NCI-H524 treated with DMSO at 0.1 percent for 48 hours (cell line): ENCODE measurements around the gene KCND3.

ENCODE experiments used
- DNase-seq: peaks from one replicate; lab custom pipeline; 2025; lab: John Stamatoyannopoulos, UW

KCND3 gene

DNA sequence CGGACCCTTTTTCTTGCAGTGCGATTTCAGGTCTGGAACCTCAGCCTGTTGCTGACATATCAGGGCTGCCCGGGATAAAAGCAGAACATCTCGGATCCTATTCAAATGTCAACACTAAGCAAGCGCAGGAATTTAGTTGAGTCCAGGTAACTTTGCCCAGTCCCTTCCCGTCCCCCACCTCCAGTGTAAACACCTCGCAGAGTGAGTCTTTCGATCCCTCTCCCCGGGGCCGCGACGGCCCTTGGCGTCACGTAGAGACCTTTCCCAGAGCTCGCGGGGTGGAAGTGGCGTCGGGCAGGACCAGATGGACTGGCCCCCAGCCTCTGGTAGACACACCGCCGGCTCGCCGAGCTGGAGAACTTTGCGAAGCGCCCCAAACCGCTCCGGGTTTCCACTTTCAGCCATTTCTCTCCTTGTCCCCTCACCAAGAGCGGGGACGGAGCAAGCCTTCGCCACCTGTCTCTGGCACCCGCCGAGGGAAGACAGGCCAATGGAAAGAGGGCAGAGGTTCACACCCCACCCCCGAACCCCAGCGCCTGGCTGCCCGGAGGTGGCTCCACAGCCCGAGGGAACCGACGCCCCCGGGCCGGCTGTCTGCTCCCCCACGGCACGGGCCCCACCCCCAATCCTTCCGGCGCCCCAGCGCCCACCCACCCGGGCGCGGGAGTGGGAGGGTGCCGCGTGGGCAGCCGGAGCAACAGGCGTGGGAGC, 570 bp downstream of the KCND3 start:
- DNase-seq: no peak

DNA sequence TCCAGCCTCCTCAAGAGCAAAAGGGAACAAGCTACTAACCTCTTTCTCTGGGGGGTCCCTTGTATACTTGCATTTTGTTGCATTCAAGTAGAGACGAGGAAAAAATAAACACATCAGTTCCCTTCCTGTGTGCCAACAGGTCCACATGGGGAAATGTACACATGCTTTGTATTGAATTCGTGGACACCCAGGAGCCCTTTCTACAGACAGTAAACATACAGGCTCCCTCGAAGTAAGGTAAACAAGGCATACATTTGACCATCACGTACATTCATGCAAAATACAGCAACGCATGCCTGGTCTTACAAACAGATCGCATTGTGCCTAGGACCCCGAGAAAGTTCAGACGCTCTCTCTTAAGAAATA, 1.1 kb downstream of the KCND3 start:
- no peak for DNase-seq

DNA sequence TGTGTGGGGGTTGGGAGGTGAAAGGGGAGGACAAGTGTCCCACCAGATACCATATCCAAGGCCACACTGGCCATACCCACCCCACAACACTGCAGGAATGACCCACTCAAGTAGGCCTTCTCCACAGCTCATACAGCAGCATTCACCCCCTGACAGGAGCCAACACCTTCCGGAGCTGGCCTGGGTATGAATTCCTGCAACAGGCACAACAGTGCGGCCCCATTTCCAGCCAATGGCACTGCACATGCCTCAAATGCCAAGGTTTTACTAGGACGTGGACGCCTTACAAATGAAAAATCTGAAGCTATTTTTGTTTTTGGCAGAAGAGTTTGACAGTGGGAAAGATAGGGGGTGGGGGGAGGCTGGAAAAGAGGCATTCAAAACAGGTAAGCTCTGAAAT, 2.0 kb downstream of the KCND3 start:
- DNase-seq: no peak

DNA sequence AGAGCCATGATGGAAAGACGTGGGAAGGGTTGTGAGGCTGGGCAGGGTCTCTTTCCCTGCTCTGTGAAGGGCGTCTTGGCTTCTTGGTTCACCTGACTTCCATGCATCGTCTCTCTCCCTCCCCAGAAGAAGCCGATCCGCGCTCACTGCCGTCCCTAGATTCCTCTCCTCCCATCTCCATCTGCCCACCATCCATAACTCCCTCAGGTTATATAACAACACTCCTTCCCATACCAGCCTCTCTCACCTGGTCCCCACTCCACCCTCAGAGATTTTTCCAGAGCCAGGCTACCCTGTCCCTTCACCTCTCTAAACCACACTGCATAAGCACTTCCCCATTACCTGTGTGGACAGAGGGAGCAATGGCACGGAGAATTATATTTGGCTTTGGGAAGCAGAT, 6.0 kb downstream of the KCND3 start:
- no peak for DNase-seq

DNA sequence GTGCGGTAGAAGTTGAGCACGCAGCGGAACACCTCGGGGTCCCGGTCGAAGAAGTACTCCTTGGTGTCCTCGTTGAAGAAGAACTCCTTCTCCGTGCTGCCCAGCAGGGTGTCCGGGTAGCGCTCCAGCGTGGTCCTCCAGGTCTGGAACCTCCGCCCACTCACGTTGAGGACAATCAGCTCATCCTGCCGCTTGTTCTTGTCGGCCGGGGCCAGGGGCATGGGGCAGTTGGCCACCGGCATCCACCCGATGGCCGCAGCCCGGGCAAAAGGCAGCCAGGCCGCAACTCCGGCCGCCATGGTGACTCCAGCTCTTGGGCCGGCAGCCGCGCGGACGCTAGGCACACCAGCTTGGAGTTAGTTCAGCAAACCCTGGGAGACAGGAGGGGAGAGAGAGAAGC, 7.0 kb downstream of the KCND3 start:
- no peak for DNase-seq

DNA sequence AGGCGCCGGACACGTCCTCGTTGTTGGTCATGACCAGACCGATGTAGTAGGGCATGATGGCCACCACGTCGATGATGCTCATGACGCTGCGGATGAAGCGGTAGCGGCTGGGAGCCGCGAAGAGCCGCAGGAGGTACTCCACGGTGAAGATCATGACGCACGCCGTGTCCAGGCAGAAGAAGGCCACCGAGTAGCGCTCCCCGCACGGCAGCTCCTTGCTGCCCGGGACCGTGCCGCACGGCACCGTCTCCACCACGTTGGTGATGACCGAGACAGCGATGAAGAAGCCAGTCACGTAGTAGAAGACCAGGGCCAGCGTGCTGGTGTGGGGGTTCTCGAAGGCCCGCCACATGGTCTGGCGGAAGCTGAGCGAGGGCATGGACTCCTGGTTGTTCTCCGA, 7.6 kb downstream of the KCND3 start:
- no peak for DNase-seq

DNA sequence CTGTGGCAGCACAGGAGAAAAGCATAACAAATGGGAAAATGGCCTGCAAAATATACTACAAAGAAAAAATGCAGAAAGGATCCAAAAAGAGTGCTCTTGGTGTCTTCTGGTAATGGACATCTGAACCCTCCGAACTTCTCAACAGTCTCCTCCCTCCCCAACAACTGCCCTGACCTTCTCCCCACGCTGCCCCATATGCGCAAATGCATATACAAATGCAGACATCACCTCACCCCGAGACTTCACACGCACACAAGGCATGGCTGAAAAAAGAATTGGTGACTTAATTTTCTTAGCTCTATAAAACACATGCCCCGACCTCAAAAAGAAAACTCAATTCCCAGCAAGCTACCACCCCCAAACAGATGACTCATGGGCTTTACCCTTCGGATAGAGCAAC, 8.4 kb downstream of the KCND3 start:
- no peak for DNase-seq

DNA sequence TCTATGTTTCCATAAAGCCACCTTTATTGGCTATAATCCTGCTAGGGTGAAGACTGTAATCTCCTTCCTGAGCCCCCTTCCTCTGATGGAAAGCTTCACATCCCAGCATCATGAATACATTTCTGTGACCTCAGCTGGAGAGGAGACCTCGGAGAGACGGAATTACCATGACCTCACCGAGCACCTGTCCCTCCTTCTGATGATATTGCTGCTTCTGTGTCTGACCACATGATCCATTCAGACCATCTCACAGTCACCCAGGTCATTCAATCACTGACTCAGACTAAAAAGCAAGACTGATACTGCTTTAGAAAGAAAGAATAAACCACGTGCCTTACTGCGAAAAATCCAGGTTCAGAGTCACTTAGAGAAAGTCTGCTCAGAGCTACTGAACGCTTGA, 8.8 kb downstream of the KCND3 start:
- DNase-seq: no peak

DNA sequence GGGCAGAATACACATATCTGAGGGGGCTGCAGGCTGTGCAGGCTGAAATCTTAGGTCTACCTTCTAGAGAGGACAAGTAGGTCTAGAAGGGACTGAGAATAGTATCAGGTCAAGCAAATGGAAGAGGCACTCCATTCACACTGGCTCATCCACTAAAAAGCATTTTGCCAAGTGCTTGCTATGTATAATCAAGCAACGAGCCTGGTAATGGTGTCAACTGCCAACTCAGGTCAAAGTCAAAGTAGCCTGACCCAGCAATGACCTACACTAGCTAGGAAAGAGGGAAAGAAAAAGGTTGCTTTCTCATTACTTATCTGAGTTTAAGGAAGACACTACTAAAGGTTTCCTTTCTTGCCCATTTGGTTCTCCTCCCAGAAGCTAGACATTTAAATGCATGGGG, 10.8 kb downstream of the KCND3 start:
- no peak for DNase-seq

DNA sequence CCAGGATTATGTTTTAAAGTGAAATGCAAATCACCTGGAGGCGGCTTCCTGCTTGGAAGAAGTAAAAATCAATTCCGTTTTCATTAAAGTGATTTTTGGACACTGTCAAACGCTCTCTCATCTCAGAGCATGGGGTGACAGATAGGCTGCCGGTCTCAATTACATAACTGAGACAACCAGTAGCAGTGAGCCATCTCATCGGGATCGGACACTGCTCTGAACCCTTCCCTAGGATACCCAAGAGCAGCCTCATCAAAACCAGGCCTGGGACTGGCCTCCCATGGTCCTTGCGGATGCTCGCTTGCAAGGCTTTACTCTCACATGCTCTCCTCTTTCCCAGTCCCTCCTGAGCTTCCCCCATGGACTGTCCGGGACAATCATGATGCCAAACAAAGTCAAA, 12.1 kb downstream of the KCND3 start:
- no peak for DNase-seq

DNA sequence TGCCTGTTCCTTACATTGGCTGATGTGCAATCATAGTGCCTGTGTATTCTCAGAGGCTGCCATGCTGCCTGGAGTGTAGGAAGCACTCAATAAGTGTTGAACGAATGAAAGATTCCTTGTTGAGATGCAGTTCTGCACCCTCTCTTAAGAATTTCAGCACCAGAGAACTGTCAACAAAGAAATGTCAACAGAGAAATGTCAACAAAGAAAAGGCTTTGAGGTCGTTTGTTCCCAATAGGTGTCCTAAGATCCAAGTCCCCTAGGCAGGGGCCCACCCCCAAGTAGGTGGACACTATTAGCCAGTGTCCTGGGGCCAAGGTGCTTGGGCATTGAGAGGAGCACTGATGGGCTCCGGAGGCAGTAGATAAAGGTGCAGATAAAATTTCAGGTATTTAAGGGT, 12.6 kb downstream of the KCND3 start:
- no peak for DNase-seq

DNA sequence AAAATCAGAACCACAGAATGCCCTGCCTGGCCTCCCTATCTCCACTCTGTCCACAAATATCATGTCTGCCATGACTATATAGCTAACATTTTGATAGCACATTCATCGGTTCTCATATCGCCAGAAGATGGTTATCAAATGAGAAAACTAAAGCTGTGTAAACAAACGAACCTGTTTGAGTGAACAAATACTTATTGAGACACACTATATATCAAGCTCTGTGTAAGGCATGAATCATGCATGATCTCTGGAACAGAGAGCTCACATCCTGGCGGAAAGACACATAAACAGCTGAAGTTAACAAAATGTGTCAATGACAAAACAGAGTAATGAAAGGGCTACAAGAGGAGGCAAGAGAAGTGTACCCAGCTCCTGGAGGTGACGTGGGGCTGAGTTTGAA, 13.1 kb downstream of the KCND3 start:
- no peak for DNase-seq

DNA sequence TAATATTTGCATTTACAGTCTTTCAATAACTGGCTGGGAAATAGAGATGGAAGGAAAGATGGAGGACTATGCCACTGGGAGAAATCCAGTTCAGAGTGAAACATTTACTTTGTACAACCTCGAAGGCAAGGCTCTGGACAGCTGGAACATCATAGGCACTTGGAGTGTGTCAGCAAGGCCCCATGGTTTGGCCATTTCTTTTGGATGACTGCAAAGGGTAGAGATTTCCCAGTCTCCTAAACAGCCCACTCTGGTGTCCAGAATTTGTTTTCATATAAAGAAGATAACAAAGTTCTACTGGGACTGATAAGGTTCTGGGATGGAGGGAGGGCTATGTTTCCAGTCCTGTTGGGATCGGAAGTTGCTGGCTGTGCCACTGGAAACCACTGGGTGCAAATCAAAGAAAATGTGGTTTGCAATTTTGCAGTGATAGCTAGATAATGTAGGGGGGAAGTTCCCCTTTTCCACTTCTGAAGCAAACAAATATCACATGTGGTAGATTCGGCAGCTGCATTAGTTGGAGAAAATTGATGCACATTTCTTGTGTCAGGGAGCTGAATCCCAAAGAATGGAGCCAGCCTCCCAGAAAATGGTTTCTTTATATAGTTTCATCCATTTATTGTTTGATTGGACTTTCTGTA, 16.2 kb downstream of the KCND3 start:
- DNase-seq: no peak

DNA sequence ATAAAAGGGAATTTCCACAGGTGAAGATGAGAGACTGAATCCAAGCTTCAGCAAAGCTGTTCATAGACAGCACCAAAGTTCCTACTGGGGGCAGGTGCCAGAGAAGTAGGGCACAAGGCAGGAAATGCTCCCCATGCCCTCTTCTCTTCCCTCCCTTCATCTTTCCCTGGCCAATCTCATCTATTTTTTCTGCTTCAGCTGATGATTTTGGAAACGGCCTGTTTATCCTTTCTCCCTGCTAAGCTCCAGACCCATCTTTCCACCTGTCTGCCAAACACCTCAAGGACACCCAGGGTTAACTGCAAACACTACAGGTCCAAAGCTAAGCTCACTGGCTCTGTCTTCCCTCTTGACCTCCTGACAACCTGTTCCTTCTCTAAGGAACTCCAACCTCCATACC, 18.1 kb downstream of the KCND3 start:
- no peak for DNase-seq

DNA sequence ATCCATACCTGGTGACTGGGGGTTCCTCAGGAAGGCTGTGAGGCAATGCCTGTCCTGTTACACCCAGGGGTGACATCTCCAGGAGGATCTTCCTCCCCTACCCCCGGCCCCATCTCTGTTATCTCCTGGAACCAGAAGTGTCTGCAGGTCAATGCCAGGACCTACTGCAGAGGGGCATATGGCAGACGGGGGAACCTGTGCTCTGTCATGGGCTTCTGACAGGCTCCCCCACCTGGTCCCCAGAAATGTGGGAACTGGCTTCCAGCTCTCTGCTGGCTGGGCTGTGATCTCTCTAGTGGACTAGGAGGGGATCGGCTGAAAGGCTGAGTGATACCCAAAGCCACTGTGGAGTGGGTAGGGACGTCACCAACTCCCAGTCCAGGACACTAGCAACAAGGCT, 21.0 kb downstream of the KCND3 start:
- no peak for DNase-seq

DNA sequence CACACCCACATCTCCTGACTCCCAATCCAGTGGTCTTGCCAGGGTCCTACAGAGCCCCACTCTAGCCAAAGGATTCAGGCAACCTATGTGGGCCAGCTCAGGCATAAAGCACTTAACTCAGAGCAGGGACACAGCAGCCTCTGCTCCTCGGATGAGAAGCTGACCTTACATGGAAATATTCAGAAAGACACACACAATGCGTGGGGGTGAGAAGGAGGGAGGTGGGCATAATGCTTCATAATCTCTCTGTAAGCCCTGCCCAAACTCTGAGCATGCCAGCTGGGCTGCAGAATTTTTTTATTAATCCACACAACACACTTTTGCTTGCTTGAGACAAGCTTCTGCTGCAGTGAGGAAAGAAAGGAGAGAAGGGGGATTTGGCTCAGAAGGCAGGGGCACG, 21.6 kb downstream of the KCND3 start:
- DNase-seq: peak; percentile 16

DNA sequence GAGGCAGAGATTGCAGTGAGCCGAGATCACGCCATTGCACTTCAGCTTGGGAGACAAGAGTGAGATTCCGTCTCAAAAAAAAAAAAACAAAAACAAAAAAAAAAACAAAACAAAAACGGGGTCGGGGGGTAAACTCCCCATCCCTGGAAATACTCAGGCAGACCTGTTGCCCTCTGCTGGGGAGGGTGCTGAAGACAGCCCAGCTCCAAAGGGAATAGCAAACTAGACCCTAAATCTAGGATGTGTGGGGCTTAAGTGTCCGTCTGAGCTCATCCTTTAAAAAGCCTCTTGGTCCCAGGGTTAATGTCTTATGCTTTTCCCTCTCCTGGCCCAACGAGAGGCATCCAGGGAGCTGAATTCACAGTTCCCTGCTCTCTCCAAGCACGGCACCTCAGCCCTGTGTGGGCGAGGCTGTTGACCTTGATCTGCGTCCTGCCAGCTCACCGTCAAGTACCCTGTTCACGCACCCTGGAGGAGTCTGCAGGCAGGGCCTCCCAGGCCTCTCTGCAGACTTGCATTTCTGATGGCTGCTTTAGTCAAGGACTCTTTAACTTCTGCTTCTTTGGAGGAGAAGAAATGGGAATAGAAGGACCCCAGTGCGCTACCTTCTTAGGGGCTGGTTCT, 22.3 kb downstream of the KCND3 start:
- no peak for DNase-seq

DNA sequence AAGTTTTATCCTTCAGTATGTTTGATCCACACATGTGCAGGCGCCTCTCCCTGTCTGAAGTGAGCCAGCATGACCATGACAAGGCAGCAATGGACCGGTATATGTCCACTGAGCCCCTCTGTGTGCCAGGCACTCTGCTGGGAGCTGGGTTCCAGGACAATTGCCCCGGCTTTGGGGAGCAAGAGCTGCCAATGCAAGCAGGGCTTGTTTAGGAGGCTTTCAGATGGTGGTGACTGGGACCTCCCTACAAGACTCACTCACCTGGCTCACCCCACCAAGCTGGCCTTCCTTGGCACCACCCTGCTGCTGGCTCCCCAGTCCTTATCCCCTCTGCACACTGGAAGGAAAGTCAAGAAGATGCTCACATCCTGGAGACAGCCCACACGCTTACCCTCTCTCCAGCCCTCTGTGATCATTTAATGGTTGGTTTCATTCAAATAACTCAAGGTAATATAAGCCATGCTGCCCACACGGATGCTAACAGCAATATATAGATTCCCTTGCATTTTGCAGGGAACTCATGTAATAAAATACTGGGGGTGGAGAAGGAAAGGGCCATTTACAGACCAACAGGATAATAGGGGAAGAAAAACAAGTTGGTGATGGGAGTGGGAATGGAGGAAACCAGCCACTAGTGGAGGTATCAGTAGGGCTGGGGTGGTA, 23.6 kb downstream of the KCND3 start:
- no peak for DNase-seq

DNA sequence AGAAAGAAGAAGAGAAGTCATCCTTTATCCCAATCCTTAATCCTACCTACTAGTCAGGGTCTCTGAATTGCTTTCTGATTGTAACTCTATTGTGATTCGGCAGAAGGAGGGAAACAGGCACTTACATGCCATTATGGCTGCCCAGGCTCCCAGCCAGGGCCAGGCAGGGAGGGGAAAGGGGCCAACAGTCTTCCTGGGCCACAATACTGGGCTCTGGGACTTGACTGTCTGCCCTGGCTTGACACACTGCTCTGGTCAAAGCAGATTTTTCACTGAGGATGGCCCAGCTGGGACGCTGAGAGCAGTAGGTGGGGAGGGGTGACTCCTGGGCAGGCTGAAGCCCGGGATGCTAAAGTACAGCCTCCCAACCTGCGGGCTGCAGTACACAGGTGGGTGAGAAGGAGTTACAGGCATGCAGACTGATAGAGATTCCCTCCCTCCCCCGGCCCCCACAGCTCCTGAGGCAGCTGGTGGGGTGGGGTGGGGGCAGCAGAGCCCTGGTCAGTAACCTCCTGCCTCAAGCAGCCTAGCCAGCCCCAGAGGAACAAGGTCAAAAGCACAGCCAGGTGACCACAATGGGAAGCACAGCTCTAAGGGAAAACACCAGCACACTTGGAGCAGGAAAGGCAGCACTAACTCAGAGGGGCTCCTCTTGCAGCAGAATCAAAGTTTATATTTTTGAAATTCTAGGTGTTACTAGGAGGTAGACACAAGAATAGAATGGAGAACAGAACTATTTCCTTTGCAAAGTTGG, 25.3 kb downstream of the KCND3 start:
- DNase-seq: no peak

DNA sequence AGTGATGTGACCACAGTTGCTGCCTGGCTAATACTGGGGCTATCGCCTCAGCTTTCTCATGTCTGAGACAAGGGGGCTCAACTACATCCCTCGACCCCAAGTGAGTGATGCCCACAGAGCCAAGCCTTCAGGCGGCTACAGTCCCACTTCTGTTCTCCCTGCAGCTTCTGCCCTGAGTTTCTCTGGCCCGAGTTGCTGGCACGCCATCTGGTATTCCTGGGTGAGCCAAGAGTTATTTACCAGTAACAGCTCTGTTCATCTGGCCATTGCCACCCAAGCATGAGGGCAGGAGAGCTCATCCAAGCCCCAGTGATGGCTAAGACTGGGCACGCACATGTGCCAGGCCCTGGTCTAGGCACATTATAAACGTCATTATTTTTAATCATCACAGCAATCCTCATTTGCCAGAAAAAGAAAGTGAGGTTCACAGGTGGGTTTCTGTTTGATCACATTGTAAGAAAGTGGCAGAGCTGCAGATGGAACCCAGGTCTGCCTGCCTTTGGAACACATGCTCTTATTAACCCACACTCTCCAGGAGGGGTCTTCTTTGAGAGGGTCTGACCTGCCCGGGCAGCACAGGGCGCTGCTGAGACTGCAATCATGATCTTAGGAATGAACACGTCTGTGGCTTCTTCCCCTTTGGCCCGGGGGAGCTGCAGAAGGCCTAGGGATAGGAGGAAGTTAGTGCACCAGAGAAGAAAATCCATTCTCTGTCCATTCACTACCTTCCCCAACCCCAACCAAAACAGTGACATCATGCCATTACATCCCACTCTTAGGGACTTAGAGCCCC, 27.5 kb downstream of the KCND3 start:
- no peak for DNase-seq

DNA sequence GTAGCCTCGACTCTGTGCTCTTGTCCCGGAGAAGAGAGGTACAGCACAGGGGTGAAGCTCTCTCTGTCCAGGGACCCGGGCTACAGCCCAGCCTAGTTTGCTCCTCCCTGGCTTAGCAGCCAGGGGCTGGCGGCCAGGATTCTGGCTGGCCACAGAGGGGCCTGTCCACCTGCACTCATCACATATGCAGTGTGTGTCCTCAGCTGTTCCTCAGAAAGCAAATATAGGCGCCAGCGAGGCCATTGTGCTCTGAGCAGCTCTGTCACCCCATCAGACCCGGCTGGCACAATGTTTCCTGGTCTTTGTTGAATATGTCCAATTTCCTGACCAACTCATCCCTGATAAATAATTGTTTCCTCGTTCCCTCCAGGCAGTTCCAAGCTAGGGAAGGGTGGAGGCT, 28.5 kb downstream of the KCND3 start:
- DNase-seq: no peak

DNA sequence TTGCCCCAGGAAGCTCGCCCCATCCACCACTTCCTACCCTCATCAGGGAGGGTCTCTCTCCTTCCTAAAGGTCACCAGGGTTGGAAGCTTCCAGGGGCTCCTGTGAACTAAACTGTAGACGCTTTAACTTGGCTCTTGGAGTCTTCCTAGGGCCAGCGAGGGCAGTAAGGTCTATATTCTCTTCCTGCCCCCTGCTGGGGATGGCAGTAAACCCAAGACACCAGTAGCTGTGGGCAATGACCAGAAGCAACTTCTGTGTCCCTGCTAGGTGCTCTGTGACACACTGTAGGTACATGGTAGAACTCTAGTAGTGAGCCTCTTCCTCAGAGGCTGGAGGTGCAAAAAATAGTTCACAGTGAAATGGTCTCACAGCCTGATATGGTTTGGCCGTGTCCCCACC, 30.0 kb downstream of the KCND3 start:
- DNase-seq: no peak
